Progenitor cell of endocrine pancreas (in vitro differentiated cells): ENCODE measurements around the gene TCOF1. TPM values are rescaled to one million over a fixed set of nuclear protein-coding genes. Genes with fewer than 3 reads are reported as not detected.

Source experiments
- DNase-seq: peaks from one replicate; pipeline ENCODE4 v3.0.0; 2021; ENCODE audit warnings: low spot score; ENCODE audit not compliant: unreplicated experiment
- H3K27ac Mint-ChIP-seq: 2 replicates; pipeline ENCODE4 v1.8.0; 2021; ENCODE audit warnings: mild to moderate bottlenecking, moderate library complexity, mixed read lengths
- H3K27me3 Mint-ChIP-seq: 2 replicates; pipeline ENCODE4 v1.8.0; 2021; ENCODE audit warnings: mixed read lengths
- H3K36me3 Mint-ChIP-seq: 2 replicates; pipeline ENCODE4 v1.8.0; 2022; ENCODE audit warnings: mixed read lengths; ENCODE audit not compliant: insufficient read depth
- H3K4me1 Mint-ChIP-seq: 2 replicates; pipeline ENCODE4 v1.8.0; 2021; ENCODE audit warnings: low read depth, mixed read lengths
- H3K4me3 Mint-ChIP-seq: 2 replicates; pipeline ENCODE4 v1.8.0; 2021; ENCODE audit warnings: low read depth, mild to moderate bottlenecking, moderate library complexity, mixed read lengths
- H3K9me3 Mint-ChIP-seq: 2 replicates; pipeline ENCODE4 v1.8.0; 2021; ENCODE audit warnings: low read depth, mixed read lengths
- total RNA-seq: library from RNA; stranded (reverse); gene quantifications from 2 replicates; pipeline ENCODE4 v1.2.1, GENCODE V29; 2021
- TF ChIP-seq, protein P1 (sequence below): fragments of 200-600 bp; sonication (generic); IDR thresholded peaks from one replicate; pipeline ENCODE4 v1.5.0; 2021; ENCODE audit warnings: antibody characterized with exemption, mild to moderate bottlenecking; ENCODE audit not compliant: unreplicated experiment

TCOF1 gene
- total RNA-seq, 1 donor from 2014 or later = 58.9 TPM

DNA sequence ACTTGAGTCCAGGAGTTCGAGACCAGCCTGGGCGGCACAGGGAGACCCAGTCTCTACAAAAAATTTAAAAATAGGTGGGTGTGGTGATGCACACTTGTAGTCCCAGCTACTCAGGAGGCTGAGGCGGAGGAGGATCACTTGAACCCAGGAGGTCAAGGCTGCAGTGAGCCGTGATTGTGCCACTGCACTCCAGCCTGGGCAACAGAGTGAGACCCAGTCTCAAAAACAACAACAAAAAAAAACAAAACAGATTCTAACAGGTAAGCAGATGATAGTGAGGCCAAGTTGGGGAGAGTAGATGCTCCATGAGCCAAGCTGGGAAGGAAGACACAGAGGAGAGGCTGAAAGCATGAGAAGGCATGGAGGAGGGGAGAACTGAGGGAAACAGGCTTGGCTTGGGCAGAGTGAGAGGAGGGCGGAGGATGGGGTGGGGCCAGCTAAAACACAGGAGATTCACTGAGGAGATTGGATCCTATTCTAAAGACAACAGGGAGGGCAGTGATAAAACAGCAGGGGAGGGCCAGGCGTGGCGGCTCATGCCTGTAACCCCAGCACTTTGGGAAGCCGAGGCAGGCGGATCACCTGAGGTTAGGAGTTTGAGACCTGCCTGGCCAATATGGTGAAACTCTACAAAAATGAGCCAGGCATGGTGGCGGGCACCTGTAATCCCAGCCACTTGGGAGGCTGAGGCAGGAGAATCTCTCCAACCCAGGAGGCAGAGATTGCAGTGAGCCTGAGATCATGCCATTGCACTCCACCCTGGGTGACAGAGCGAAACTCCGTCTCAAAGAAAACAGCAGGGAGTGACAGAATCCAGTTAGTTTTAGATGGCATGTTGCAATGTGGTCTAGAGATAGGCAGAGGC lies 83.7 kb downstream of the TCOF1 start:
- no peak overlapping the region for H3K4me3 Mint-ChIP-seq
- no peaks in the 10 kb centered on the region for H3K9me3 Mint-ChIP-seq
- TF ChIP-seq, protein P1, sequence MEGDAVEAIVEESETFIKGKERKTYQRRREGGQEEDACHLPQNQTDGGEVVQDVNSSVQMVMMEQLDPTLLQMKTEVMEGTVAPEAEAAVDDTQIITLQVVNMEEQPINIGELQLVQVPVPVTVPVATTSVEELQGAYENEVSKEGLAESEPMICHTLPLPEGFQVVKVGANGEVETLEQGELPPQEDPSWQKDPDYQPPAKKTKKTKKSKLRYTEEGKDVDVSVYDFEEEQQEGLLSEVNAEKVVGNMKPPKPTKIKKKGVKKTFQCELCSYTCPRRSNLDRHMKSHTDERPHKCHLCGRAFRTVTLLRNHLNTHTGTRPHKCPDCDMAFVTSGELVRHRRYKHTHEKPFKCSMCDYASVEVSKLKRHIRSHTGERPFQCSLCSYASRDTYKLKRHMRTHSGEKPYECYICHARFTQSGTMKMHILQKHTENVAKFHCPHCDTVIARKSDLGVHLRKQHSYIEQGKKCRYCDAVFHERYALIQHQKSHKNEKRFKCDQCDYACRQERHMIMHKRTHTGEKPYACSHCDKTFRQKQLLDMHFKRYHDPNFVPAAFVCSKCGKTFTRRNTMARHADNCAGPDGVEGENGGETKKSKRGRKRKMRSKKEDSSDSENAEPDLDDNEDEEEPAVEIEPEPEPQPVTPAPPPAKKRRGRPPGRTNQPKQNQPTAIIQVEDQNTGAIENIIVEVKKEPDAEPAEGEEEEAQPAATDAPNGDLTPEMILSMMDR = no peak
- H3K4me1 Mint-ChIP-seq = no peaks in the 10 kb centered on the region
- peaks cover 10% of the 10 kb centered on the region for H3K36me3 Mint-ChIP-seq
- no peak for DNase-seq
- H3K27ac Mint-ChIP-seq = peak overlapping the region; percentile 40
- peaks cover 3% of the 10 kb centered on the region for H3K27me3 Mint-ChIP-seq

DNA sequence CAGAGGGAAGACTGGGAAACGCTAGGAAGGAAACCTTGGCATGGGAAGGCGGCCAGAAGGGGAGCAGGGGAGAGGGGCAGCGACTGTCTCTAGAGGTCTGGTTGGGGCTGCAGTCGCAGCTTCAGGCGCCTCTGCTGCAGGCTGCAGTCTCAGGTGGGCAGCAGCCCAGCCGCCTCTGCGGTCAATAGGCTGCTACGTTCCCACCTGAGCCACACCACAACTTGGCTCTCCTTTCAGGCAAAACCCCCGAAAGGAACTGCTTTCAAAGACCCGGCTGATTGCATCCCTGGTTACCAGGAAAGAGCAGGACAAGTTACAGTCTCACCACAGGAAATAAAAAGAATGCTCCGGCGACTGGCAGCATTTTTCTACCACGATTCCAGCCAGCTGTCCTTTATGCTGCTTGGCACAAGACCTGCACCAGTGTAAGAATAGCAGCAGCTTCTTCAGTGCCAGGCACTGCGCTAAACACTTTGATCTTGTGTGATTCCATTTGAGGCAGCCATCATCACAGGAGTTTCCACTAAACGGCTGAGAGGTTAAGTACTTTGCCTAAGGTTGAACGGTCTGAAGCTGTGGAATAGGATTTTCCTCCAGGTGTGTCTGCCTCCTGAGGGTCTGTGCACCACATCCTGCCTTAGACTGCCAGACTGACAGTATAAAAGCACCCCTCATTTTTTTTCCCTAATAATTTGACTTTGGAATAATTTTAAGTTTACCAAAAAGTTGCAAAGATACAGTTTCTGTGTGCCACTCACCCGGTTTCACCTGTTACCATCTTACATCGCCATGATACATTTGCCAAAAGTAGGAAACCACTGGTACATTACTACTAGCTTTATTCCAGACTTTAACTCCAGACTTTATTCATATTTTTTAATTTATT lies 84.6 kb downstream of the TCOF1 start:
- TF ChIP-seq, protein P1 = no peak
- peaks cover 16% of the 10 kb centered on the region for H3K36me3 Mint-ChIP-seq
- H3K9me3 Mint-ChIP-seq = no peaks in the 10 kb centered on the region
- H3K27ac Mint-ChIP-seq = peak overlapping the region; percentile 40
- no peak overlapping the region for H3K4me3 Mint-ChIP-seq
- no peaks in the 10 kb centered on the region for H3K4me1 Mint-ChIP-seq
- H3K27me3 Mint-ChIP-seq = peaks cover 3% of the 10 kb centered on the region
- no peak for DNase-seq

DNA sequence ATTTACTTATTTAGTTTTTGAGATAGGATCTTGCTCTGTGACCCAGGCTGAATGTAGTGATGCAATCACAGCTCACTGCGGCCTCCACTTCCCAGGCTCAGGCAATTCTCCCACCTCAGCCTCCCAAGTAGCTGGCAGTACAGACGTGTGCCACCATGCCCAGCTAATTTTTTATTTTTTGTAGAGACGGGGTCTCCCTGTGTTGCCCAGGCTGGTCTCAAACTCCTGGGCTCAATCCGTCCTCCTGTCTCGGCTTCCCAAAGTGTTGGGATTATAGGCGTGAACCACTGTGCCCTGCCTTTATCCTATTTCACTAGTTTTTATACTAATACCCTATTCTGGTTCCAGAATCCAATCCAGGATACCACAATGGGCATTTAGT lies 85.2 kb downstream of the TCOF1 start:
- Mint-ChIP-seq H3K9me3 (no peaks in the 10 kb centered on the region), H3K4me1 (peaks cover 3% of the 10 kb centered on the region), H3K4me3 (no peak overlapping the region), H3K27me3 (no peaks in the 10 kb centered on the region), H3K36me3 (peaks cover 19% of the 10 kb centered on the region), H3K27ac (peak overlapping the region; percentile 67)
- TF ChIP-seq, protein P1 = no peak
- no peak for DNase-seq

DNA sequence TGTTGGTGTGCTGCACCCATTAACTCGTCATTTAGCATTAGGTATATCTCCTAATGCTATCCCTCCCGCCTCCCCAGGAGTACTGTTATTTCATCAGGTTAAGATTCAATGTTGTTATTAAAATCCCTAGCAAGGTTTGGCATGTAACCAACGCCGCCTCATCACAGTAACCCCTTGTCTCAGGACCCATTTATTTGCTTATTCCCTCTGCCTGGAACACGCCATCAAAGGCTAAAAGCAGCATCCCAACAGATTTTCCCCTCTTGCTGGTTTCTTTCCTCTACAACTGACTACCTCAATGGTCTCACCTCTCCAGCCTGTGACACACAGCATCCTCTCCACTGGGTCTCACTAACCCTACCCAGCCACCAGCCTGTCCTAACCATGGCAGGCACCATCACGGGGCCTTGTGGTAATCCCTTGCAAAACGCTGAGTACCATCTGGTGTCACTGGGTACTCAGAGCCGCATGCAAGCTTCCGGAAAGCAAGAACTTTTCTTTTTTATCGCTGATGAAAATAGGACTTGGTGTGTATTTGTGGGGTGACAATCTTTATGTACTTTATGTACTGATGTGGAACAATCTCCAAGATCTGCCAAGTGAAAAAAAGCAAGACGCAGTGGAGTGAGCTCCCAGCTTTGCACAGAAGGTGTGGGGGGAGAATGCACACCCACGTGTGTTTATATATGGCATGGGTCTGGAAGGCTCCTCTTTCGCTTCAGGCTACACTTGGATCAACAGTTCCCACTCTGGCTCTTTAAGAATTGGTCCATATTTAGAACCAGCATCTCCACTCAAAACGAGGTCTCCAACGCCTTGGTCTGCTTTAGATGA lies 86.0 kb downstream of the TCOF1 start:
- TF ChIP-seq, protein P1 = no peak
- Mint-ChIP-seq H3K27ac (peak overlapping the region; percentile 78), H3K36me3 (peaks cover 25% of the 10 kb centered on the region), H3K4me3 (no peak overlapping the region), H3K9me3 (no peaks in the 10 kb centered on the region), H3K27me3 (no peaks in the 10 kb centered on the region), H3K4me1 (peaks cover 11% of the 10 kb centered on the region)
- no peak for DNase-seq
